Astrocyte of the spinal cord (primary cell): ENCODE data around the gene EML5.

Experiments
- DNase-seq: peaks from one replicate; pipeline ENCODE4 v3.0.0; 2011; ENCODE audit warnings: low read depth, low spot score
- H3K4me3 ChIP-seq: 2 replicates; pipeline ENCODE4 v1.5.1; 2011; ENCODE audit warnings: low read depth, mild to moderate bottlenecking, low read length, moderate library complexity
- in situ Hi-C: cut with HindIII; loops from 2 replicates; pipeline ENCODE4 v1.10.0; 2017; ENCODE audit warnings: low sequenced_read_pairs
- TF ChIP-seq, protein P1 (sequence below): IDR thresholded peaks from 2 replicates; pipeline ENCODE4 v1.5.1; 2012; ENCODE audit warnings: low read depth, mild to moderate bottlenecking, low read length, inconsistent platforms

The EML5 gene

DNA sequence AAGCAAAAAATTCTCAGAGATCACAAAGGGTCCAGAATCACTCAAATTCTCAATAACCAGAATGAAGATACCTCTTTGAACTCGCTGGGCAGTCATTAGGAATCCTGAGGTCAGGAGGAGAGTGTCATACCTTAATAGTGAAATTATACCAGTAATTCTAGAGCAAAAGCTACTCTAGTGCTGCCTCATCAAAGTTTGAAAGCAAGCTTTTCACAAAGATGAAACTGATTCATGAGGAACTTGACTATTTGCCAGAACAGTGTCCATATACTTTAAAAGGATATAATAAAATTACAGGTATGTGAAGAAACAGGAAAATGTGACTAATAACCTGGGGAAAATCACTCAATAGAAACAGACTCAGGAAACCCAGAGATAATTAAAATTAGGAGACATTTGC lies 44.5 kb downstream of the EML5 start:
- DNase-seq: no peak
- TF ChIP-seq, protein P1, sequence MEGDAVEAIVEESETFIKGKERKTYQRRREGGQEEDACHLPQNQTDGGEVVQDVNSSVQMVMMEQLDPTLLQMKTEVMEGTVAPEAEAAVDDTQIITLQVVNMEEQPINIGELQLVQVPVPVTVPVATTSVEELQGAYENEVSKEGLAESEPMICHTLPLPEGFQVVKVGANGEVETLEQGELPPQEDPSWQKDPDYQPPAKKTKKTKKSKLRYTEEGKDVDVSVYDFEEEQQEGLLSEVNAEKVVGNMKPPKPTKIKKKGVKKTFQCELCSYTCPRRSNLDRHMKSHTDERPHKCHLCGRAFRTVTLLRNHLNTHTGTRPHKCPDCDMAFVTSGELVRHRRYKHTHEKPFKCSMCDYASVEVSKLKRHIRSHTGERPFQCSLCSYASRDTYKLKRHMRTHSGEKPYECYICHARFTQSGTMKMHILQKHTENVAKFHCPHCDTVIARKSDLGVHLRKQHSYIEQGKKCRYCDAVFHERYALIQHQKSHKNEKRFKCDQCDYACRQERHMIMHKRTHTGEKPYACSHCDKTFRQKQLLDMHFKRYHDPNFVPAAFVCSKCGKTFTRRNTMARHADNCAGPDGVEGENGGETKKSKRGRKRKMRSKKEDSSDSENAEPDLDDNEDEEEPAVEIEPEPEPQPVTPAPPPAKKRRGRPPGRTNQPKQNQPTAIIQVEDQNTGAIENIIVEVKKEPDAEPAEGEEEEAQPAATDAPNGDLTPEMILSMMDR: no peak
- in situ Hi-C loops: no loop called here
- H3K4me3 ChIP-seq: no peak overlapping the region

DNA sequence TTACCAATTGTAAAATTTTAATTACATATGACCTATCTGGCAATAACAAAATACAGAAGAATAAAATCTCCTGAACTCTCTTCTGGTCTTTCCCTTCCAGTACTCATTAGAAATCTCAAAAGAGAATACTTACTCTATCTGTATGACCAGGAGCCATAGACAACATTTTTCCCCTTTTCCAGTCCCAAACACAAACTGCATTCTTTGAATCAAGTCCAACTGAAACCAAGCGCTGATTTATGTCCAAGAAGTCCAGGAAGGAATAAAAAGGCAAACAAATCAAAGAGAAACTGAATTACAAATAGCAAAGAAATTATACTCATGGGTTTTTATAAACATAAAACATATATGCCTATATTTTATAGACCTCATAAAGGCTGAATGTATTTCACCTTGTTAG lies 46.7 kb downstream of the EML5 start:
- in situ Hi-C loops: no loop called here
- TF ChIP-seq, protein P1: no peak
- no peak overlapping the region for H3K4me3 ChIP-seq
- peak; percentile 8 for DNase-seq

DNA sequence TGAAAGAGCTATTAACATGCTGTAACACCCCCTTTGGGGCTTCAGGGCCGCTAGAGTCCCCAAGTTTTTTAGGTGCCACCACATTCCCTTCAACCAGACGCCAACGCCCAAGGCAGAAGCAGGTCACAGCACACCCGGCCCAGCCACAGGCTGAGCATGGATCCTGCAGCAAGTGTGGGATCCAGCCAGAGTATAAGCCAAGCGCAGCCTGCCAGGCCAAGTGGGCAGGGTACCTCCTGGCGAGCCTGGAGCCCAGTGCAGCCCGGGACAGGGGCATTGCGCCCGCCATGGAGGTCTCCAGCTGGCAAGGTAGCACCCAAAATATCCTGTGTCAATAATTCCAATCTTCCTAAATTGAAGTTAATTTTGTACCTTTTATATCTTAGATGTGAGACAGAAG lies 55.5 kb downstream of the EML5 start:
- in situ Hi-C loops: no loop called here
- no peak overlapping the region for H3K4me3 ChIP-seq
- TF ChIP-seq, protein P1: no peak
- no peak for DNase-seq

DNA sequence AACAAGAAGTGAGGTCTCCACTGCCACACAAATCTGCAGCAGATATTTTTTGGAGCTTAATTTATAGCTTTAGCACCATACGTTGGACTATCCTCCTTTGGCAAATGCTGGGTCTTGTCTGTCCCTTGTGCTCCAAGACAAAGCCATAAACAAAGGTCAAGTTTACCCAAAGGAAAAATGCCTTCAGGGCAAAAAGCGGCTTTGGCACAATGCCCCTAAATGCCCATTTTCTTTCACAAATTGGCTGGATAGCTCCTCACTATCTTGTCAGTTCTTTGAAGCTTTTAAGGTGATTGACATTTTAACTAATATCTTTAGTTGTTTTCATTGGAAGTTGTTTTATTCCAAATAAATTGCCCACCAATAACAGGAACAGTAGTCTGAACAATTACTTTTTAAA lies 59.6 kb downstream of the EML5 start:
- DNase-seq: no peak
- TF ChIP-seq, protein P1: no peak
- in situ Hi-C loops: no loop called here
- H3K4me3 ChIP-seq: no peak overlapping the region

DNA sequence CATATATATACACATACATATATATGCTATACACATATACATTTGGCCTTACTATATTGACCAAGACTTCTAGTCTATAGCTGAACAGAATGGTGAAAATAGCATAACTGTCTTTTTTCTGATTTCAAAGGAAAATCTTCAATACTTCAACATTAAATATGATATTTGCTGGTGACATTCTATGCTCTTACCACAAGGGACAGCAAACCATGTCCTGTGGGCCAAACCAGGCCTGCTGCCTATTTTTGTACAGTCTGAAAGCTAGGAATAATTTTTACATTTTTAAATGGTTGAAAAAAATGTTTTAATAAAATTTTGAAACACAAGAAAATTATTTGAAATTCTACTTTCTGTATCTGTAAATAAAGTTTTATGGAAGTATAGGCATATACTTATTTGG lies 63.6 kb downstream of the EML5 start:
- DNase-seq: no peak
- no peak overlapping the region for H3K4me3 ChIP-seq
- TF ChIP-seq, protein P1: peak; percentile 43
- in situ Hi-C loops: no loop called here

DNA sequence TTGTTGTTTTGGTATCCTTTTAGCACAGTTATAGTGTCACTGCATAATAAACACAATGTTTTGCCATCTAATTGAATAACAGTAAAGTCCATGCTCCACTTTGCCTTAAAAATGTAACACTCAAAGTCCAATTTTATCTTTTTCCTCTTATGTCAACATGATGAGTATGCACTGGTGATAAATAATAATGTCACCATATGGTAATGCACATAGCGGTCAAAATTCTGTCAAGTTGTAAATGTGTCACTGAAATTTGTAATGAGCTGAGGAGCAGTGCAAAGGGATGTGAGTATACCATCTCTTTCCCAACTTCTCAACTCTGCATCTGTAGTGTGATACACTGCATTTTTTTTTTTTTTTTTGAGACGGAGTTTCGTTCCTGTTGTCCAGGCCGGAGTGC lies 65.7 kb downstream of the EML5 start:
- no peak for DNase-seq
- TF ChIP-seq, protein P1: no peak
- no peak overlapping the region for H3K4me3 ChIP-seq
- in situ Hi-C loops: no loop called here

DNA sequence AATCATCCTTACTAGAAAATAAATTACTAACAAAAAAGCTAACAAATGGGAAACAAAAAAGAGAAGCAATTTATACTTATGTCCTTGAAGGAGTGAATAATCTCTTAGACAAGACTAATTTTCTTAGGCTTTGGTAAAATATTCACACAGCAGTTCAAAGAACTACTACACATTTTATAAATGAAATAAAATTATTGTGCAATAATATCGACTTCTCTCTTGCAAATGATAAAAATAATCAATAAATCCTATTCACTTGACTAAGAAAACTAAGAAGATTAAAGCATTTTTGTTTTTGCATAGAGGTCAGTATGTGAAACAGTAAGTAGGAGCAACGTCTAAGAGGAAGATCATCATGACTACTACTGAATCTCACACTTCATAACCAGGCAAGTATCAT lies 82.0 kb downstream of the EML5 start:
- no peak for DNase-seq
- TF ChIP-seq, protein P1: no peak
- in situ Hi-C loops: no loop called here
- H3K4me3 ChIP-seq: no peak overlapping the region
